NK-92 (cell line): Measurements from ENCODE around the gene ZFAND3.

Experiments used
- DNase-seq: peaks from one replicate; lab custom pipeline; 2025; ENCODE audit not compliant: unreplicated experiment; lab: John Stamatoyannopoulos, UW

The ZFAND3 gene

DNA sequence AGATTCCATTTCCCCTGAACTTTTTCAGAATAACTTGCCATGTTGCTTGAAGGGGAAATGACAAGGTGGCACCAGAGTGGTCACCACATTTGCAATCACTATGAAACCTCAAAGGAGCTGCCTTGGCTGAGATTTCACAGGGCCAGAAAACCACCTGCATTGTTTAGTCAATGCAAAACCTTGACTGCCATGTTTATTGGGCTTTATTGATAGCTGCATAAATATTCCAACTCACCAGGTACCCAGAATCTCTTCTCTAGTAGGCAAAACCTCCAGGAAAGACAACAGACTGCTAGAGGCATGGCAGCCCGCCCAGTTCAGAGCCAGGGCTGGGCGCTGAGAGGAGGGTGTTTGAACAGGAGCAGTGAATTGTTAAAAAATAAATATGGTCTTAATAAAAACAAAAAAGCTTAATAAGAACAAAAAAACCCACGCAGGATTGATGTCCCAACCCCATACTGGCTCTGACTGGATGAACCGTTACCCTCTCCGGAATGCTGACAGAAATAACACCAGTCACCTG, 375.6 kb downstream of the ZFAND3 start:
- DNase-seq: no peak

DNA sequence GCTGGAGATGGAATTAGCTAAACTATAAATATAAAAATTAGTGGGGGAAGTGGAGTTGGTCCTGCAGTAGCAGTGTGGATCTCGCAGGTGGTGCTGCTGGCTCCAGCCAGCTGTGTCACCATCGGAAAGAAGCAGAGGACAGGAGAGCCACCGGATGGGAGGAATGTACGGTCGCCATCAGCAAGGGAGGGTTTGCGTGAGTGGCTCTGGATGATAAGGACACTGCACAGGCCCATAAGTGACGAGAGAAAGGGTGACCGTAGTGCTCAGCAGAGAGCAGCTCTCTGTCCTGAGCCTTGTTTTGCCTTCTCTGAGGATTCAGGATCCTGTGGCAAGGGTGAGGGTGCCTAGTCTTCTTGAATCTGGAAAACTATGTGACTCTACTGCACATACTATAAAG, 378.7 kb downstream of the ZFAND3 start:
- no peak for DNase-seq
